Right forelimb (tissue), 1 donor: ENCODE measurements around the gene TNPO1.
"Not testable (repeated sequence)": the region's sequence is repeated elsewhere in the genome, so short reads cannot be mapped to it uniquely, and the experiment has no call there.

Experiments used
- DNase-seq: peaks from one replicate; pipeline ENCODE4 v3.0.0-alpha.2; 2018

TNPO1 gene

DNA sequence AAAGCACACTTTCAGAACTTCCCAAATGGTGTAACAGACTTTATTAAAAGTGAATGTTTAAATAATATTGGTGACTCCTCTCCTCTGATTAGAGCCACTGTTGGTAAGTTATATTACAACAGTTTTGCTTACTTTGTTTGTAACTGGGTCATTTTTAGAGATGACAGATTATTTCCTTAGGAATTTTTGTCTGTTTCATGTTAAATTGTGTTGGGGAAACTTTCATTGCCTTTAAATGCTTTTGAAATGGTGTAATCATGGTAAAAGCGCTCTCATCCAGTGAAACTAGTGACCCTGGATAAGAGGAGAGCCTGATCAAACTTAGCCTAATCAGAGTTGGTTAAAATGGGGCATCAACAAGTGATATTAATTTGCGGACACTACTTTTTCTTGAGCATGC, 39.4 kb downstream of the TNPO1 start:
- DNase-seq: no peak

DNA sequence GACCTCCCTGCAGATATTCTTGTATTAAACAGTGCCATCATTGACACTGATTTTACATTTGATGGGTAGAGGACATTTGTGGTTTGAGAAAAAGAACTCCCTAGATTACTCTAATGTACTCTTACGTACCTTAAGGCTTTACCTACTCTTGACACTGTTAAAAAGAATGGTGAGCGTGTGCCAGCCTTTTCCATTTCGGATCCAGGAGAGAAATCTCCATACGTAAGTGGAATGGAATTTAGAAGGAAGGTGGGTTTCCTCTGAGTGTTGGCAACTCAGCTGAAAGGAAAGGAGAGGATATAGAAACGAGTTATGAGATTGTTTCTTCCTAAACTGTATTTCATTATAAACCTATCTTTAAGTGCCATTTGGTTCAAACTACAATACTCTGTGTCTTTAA, 40.9 kb downstream of the TNPO1 start:
- no peak for DNase-seq

DNA sequence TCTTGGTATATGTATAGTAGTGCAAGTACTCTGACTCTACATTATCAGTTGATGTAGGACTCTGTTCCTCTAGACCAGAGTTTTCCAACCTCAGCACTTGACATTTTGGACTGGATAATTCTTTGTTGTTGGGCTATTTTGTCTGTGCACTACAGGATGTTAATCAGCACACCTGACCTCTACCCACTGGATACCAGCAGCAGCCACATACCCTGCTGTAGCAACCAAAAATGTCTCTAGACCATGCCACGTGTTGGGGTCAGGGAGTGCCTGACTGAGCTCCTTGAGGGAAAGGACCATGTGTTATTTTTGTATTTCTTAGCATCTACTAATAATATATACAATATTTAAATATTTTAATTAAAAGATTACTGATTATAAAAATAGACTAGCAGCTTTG, 42.7 kb downstream of the TNPO1 start:
- DNase-seq: no peak

DNA sequence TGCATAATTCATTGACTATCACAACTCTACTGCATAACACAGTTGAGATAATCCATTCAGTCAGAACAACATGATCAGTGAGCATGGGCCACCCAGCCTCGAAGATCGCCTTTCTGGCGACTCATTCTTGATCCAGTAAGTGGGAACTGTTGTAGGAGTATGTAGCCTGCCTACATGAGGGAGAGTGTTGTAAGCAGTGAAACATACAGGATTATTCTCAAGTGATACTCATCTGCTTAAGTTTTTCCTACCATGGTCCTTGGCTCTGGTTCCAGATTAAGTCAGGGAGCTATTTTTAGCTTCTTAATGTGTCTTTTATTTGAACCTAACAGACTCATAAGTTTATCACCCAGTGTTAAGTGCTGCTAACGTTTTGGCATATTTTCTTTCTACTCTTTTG, 44.0 kb downstream of the TNPO1 start:
- DNase-seq: no peak

DNA sequence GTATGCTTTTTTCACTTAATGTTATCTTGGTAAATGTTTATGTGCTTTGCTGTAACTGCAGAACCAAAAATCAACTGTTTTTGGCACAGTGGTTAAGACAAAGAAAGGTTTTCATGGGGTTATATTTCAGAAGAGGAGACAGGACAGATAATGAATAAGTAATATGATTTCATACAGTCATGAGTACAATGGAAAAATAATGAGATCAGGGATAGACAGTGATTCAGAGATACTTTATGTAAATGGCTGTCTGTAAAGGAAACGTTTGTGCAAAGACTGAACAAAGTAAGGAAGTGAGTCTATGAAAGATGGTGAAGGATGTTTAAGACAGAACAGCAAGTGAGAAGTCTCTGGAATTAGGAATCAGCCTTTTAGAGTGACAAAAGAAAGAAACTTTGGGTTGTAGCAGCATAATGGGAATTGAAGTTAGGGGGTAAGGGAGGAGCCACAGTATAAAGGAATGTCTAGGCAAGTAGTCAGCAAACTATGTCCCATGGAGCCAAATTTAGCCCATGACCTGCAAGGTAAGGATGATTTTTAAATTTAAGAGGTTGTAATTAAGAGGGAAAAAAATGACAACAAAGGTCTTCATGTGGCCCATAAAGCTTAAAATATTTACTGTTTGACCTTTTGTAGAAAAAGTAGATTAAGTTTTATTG, 55.0 kb downstream of the TNPO1 start:
- DNase-seq: no peak

DNA sequence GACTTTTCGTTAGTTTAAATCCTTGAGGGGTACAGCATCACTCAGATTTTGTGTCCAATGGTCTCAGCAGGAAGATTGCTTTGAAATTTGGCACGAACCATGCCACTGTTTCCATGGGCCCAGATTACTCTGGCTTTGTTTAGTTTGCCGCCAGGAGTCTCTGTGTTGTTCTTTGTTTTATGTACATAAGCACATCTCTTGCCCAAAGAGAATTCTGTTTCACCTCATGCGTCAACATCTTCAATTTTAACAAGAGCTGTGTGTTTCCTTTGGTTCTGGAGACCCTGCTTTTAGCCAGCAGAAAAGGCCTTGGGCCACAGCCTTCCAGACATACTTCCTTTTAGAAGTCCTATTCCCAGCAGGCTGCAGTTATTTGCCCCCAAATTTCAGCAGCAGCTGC, 62.4 kb downstream of the TNPO1 start:
- no peak for DNase-seq

DNA sequence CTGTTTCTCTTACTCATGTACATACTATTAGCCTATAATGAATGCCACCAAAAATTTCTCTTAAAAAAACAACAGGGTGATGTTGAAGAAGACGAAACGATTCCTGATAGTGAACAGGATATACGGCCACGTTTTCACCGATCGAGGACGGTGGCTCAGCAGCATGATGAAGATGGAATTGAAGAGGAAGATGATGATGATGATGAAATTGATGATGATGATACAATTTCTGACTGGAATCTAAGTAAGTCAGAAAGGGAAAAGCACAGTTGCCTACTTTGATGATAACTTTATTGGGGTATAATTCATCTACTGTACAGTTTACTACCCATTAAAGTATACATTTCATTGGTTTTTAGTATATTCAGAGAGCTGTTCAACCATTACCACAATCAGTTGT, 66.5 kb downstream of the TNPO1 start:
- no peak for DNase-seq

DNA sequence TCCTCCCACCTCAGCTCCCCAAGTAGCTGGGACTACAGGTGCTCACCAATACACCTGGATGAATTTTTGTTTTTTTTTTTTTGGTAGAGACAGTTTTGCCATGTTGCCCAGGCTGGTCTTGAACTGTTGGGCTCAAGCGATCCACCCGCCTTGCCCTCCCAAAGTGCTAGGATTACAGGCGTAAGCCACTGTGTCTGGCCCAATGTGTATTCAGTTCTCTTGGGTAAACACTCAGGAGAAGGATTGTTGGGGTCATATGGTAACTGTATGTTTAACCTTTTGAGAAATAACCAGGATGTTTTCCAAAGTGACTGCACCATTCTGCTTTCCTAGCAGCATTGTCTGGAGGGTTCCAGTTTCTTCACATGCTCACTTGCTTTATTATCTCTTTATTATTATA, 67.4 kb downstream of the TNPO1 start:
- no peak for DNase-seq

DNA sequence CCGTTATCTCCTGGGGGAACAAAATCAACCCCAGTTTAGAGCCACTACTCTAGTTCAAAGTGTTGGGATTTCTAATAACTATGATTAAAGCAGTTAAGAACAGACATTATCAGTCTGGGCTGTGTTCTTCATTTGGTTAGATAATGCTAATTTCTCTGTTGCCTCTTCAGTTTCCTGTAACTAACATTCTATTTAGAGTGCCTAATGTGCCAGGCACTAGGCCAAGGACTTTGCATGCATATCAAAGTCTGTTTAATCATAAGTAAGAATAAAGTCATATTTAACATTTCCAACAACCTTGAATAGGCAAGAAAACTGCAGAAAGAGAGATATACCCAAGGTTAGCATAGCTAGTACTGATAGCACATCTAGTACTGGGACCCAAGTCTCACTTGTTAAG, 68.4 kb downstream of the TNPO1 start:
- no peak for DNase-seq

DNA sequence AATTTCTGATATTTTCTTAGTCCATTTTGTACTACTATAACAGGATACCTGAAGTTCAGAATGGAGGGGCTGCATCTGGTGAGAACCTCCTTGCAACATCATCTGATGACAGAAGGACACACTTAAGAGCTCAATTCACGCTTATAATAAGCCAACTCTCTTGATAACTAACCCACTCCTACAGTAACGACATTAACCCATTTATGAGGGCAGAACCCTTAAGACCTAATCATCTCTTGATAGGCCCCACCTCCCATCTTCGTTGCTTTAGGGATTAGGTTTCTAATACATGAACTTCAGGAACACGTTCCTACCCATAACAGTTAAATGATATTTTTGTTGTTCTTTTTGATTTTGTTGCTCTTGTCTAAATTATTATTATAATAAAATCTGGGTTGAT, 69.4 kb downstream of the TNPO1 start:
- DNase-seq: no peak

DNA sequence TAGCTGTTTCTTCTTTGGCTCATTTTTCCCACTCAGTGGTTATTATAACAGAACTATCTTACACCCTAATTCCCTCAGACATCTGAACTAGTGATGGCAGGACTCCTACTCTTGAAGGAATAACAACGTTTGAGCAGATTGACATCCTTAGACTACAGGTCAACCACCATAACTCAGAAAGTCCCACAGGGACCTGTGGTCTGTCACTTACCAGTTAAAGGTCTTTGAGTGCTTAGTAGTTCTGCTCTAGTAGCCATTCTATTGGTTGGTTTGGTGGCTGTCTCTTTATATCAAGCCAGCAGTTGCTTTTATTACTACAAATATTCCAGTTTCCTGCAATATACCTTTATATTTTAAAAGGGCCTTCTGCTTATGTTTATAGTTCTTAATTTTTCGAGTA, 72.1 kb downstream of the TNPO1 start:
- DNase-seq: no peak

DNA sequence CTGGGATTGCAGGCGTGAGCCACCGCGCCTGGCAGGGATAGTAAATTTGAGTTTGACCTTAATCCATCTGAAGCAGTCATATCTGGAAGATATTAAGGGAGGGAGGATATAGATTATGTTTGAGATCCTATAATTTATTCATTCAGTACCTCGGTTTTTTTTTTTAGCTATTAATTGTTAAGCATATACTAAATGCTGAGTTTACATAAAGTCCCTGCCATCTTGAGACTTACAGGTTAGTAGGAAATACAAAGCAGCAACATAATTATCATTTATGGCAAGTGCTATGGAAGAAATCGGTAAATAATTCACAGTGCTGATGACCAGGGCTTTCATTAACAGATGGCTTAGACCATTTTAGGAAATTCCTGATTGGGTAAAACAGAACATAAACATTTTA, 72.9 kb downstream of the TNPO1 start:
- no peak for DNase-seq

DNA sequence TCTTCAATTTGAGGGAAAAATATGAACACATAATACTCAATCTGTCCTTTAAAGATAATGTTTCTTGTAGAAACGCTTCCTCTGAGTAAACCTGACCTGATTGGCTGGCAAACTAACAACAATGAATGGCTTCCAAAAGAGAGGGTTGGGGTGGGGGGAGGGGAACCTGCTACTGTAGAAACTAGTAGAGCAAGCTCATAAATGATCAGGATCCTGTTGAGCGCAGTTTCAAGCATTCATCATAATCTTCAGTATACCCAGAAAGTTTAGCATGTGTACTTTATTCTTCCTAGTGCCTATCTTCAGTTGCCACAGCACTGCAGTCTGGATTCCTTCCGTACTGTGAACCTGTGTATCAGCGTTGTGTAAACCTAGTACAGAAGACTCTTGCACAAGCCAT, 76.4 kb downstream of the TNPO1 start:
- no peak for DNase-seq

DNA sequence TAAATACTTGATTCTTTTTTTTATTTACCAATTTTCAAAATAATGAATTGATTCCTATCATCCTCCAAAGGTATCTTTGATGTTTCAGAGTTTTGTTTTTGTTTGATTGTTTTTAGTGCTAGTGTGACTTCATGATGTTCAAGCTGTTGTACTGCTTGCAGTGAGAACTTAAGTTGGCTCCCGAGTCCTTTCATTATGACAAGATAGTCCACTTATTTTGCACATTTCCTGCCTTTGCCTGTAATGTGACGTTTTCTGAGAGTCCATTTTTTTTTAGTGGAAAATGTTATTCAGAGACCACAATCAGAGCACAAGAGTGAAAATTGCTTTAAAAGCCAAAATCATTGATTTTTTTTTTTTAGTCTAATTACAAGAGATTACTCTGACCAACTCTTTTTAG, 79.3 kb downstream of the TNPO1 start:
- DNase-seq: no peak

DNA sequence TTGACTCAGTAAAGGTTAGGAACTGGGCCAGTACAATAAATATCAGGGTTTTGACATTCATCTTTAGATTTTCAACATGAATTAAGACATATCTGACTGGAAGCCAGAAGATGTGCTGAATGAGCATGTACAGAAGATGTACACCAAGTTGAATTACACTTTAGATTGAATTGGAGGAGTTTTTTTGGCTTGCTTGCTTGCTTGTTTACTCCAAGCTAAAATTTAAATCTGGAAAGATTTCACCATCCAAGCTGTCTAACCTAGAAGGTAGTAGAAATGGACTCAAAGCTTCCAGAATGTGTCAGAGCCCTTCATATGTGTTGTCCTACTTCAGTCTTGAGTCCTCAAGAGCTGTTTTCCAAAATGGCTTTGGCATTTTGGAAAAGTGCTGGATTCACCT, 90.3 kb downstream of the TNPO1 start:
- no peak for DNase-seq

DNA sequence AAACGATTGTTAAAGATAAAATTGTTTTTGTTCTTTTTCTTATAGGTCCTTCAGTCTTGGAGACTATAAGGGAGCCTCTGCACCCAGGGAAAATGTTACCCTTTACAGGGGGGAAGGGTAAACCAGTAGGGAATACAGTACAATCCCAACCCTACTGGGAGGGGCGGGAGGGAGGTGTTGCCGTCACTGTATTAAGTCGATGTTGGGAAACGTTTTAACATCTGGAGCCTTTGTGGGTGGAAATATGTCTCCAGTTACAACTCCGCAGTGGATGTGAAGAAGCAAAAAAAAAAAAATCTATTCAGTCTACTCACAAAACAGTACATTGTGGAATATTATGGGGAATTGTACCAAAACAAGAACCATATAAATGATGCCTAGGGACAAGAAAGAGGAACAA, 92.2 kb downstream of the TNPO1 start:
- no peak for DNase-seq

DNA sequence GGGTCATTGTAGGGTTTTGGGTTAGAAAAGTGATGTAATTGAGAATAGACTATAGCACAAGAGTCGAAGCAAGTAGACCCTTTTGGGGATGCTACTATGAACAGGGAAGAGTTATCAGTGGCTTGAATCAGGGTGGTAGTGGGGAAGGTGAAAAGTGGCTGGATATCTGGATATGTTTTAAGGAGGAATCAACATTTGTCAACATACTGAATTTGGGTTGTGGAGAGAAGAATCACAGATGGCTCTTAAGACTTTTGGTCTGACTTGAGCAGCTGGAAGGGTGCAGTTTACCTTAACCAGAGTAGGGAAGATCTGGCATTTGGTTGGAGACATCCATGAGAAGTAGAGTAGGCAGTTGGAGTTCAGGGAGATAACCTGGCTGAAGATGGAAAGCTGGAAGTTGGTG, 100.9 kb downstream of the TNPO1 start:
- DNase-seq: no peak

DNA sequence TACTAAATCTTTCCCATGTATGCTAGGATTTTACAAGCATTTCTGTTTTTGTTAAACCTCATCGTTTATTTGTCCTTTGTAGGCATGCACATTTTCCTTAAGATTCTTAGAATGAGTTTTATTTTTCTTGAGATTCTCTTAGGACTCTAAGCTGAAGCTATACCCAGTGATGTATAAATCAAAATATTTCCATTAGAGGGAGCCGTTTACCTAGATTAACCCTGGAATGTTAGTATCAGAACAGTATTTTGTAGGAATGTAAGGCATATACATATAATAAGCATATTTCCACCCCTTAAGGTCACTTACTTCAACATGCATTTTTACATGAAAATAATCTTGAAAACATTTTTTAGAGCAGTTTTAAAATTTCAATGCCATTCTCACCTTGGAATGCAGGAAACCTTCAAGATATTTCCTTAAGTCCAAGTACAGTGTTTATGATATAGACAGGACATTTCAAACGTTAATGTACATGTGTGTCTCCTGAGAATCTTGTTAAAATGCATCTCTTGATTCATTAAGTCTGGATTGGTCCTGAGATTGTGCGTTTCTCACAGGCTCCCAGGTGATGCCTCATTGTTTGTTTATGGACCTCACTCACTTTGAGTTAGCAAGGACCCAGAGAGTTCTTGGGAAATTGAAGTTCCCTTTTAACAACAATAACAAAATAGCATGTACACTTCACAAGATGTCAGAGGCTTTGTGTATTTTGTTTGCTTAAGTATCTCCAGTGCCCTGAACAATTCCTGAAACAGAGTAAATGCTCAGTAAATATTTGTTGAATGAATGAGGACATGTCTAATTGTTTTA, 104.4 kb downstream of the TNPO1 start:
- no peak for DNase-seq

DNA sequence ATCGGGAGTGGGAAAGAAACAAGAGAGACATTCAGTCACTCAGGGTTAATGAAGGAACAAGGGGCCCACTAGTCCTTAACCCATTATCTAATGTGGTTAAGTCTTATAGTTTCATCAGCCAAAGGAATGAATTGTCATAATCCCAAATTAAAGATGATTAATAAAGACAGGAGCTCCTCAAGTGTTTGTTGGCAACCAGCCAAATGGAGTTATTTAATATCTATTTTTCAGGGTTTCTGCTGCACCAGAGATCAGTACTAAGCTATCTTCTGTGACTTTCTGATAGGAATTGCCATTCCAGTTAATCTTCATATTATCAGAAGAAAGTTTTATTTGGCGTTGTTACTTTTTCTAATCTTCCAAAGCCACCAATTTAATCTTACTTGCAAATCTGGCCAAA, 105.4 kb downstream of the TNPO1 start:
- no peak for DNase-seq

DNA sequence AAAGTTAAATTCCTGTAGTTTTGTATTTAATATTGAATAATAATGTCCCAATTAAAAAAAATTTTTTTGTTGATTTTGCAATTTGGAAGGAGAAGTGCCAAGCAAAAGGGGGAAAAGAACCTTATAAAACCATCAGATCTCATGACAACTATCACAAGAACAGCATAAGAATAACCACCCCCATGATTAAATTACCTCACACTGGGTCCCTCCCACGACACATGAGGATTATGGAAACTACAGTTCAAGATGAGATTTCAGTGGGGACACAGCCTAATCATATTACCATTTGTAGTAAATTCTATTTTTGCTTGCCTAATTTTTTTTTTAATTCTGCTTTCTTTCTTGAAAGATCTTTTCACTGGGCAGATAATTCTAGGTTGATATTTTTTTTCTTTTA, 106.0 kb downstream of the TNPO1 start:
- no peak for DNase-seq

DNA sequence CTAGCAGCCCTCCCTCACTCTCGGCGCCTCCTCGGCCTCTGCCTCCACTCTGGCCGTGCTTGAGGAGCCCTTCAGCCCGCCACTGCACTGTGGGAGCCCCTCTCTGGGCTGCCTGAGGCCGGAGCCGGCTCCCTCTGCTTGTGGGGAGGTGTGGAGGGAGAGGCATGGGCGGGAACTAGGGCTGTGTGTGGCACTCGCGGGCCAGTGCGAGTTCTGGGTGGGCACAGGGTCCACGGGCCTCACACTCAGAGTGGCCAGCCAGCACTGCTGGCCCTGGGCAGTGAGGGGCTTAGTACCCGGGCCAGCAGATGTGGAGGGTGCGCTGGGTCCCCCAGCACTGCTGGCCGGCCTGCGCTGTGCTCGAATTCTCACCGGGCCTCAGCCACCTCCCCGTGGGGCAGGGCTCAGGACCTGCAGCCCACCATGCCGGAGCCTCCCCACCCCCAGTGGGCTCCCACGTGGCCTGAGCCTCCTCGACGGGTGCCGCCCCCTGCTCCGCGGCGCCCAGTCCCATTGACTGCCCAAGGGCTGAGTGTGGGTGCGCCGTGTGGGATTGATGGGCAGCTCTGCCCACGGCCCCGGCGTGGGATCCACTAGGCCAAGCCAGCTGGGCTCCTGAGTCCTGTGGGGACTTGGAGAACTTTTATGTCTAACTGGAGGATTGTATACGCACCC, 109.0 kb downstream of the TNPO1 start:
- no peak for DNase-seq

DNA sequence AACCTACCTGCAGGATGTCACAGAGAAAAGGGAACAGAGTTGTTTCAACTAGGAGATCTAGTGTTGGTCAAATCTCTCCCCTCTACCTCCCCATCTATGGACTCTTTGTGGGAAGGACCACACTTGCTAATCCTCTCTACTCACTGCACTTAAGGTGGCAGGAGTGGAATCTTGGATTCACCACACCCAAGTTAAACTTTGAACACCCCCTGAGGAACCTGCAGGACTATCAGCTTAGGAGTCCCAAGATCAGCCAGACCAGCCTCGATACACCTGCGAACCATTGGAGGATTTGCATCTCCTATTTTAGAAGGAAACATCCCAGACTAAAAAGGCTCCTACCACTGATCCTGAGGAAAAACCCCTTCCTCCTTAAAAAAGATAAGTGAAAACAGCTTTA, 116.2 kb downstream of the TNPO1 start:
- not testable (repeated sequence) for DNase-seq

DNA sequence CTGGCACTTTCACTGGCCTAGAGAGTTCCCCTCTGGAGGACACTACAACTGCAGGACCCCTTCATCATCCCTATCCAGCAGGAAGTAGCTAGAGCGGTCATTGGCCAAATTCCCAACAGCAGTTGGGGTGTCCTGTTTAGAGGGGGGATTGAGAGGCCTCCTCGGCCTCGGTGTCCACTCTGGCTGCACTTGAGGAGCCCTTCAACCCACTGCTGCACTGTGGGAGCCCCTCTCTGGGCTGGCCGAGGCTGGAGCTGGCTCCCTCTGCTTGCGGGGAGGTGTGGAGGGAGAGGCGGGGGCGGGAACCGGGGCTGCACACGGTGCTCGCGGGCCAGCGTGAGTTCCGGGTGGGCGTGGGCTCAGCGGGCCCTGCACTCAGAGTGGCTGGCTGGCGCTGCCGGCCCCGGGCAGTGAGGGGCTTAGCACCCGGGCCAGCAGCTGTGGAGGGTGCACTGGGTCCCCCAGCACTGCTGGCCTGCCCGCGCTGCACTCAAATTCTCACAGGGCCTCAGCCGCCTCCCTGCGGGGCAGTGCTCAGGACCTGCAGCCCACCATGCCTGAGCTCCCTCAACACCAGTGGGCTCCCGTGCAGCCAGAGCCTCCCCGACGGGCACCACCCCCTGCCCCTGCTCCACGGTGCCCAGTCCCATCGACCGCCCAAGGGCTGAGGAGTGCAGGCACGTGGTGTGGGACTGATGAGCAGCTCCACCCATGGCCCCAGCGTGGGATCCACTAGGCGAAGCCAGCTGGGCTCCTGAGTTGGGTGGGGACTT, 118.7 kb downstream of the TNPO1 start:
- not testable (repeated sequence) for DNase-seq
